ENCODE results near the gene NUMB. TPM values are rescaled to one million over a fixed set of nuclear protein-coding genes. Genes with fewer than 3 reads are reported as not detected.

NUMB gene
- total RNA-seq, 2 donors from 2014 or later, result 43.8 to 45.2 TPM

- Histone ChIP-seq H3K36me3 (replicated peaks in 1 of 2; ENCODE audit: insufficient read depth in 1 of 2, low read depth in 2 of 2) (no peaks in the 10 kb centered on the region), H3K9me3 (no peaks in the 10 kb centered on the region), H3K4me1 (peaks cover 32% of the 10 kb centered on the region), H3K4me3 (no peak overlapping the region), H3K27ac (no peak overlapping the region), H3K27me3 (no peaks in the 10 kb centered on the region)
- TF ChIP-seq CTCF (IDR thresholded peaks at IDR 0.05) (no peak), POLR2A (IDR thresholded peaks at IDR 0.05) (no peak)
- DNase-seq (no peak), ATAC-seq (no peak)
- 76 to 79% methylated on average over 6 of the region's 6 CpGs for WGBS, 2 donors
- intact Hi-C loops (cut with DNase I), result no loop called here
Observed at GRCh38 chr14:73489481-73490175, 31.3 kb upstream of the NUMB start.

- WGBS, 2 donors, result 86 to 90% methylated on average over 15 of the region's 15 CpGs
- Histone ChIP-seq H3K4me3 (no peak overlapping the region), H3K4me1 (no peaks in the 10 kb centered on the region), H3K27me3 (no peaks in the 10 kb centered on the region), H3K27ac (no peak overlapping the region), H3K9me3 (no peaks in the 10 kb centered on the region), H3K36me3 (replicated peaks in 1 of 2; ENCODE audit: insufficient read depth in 1 of 2, low read depth in 2 of 2) (no peaks in the 10 kb centered on the region)
- no peak for TF ChIP-seq POLR2A (IDR thresholded peaks at IDR 0.05)
- no peak for TF ChIP-seq CTCF (IDR thresholded peaks at IDR 0.05)
- intact Hi-C loops (cut with DNase I), result no loop called here
- ATAC-seq (no peak), DNase-seq (no peak)
Observed at GRCh38 chr14:73478684-73479083, 20.3 kb upstream of the NUMB start.

GRCh38 chr14:73477618-73478266, 19.4 kb upstream of the NUMB start:
- no peaks in the 10 kb centered on the region for H3K4me1 ChIP-seq
- 76 to 79% methylated on average over 6 of the region's 6 CpGs for WGBS, 2 donors
- intact Hi-C loops (cut with DNase I), result no loop called here
- no peaks in the 10 kb centered on the region for H3K36me3 ChIP-seq (replicated peaks in 1 of 2; ENCODE audit: insufficient read depth in 1 of 2, low read depth in 2 of 2)
- no peaks in the 10 kb centered on the region for H3K27me3 ChIP-seq
- peak in 1 of 4 donors; percentile 53 for DNase-seq
- H3K9me3 ChIP-seq, result no peaks in the 10 kb centered on the region
- H3K4me3 ChIP-seq, result no peak overlapping the region
- no peak overlapping the region for H3K27ac ChIP-seq
- TF ChIP-seq POLR2A (IDR thresholded peaks at IDR 0.05), result no peak
- TF ChIP-seq CTCF (IDR thresholded peaks at IDR 0.05), result no peak
- no peak for ATAC-seq

- intact Hi-C loops (cut with DNase I), result no loop called here
- H3K27me3 ChIP-seq, result no peaks in the 10 kb centered on the region
Observed at GRCh38 chr14:73476451-73476931, 18.1 kb upstream of the NUMB start.

More at GRCh38 chr14:73476451-73476931, 18.1 kb upstream of the NUMB start:
- no peaks in the 10 kb centered on the region for H3K36me3 ChIP-seq (replicated peaks in 1 of 2; ENCODE audit: insufficient read depth in 1 of 2, low read depth in 2 of 2)
- H3K9me3 ChIP-seq, result no peaks in the 10 kb centered on the region
- DNase-seq (no peak), ATAC-seq (no peak)
- WGBS, 2 donors, result 32 to 35% methylated on average over 3 of the region's 3 CpGs
- no peak overlapping the region for H3K27ac ChIP-seq
- H3K4me1 ChIP-seq, result no peaks in the 10 kb centered on the region
- no peak overlapping the region for H3K4me3 ChIP-seq
- TF ChIP-seq CTCF (IDR thresholded peaks at IDR 0.05) (no peak), POLR2A (IDR thresholded peaks at IDR 0.05) (no peak)
